Liver (tissue), 10 donors: ENCODE measurements around the gene FAM181B. TPM values are rescaled to one million over a fixed set of nuclear protein-coding genes. Genes with fewer than 3 reads are reported as not detected.

Experiments
- DNase-seq: peaks from one replicate; pipeline ENCODE4 v3.0.0-alpha.2; 2017; ENCODE audit warnings: low spot score
- H3K27ac ChIP-seq, 2 donors: one replicate each; pipeline ENCODE4 v1.7.0; 2013; ENCODE audit warnings: inconsistent platforms in 2 of 2, low read length in 2 of 2, control low read depth in 1 of 2, low read depth in 1 of 2, mild to moderate bottlenecking in 1 of 2
- H3K27me3 ChIP-seq, 4 donors: one replicate each; pipeline versions ENCODE4 v1.6.1 to v1.7.0; 2013; ENCODE audit warnings: low read length in 3 of 4, inconsistent platforms in 1 of 4, mild to moderate bottlenecking in 1 of 4, moderate library complexity in 1 of 4; ENCODE audit not compliant: control insufficient read depth in 4 of 4, insufficient read depth in 4 of 4
- H3K36me3 ChIP-seq, 4 donors: one replicate each; pipeline versions ENCODE4 v1.6.1 to v1.7.0; 2013; ENCODE audit warnings: low read length in 3 of 4, mild to moderate bottlenecking in 3 of 4, low read depth in 1 of 4, moderate library complexity in 1 of 4; ENCODE audit not compliant: control insufficient read depth in 4 of 4, insufficient read depth in 3 of 4
- H3K4me1 ChIP-seq, 4 donors: one replicate each; pipeline versions ENCODE4 v1.6.1 to v1.7.0; 2013; ENCODE audit warnings: low read length in 3 of 4, mild to moderate bottlenecking in 3 of 4, moderate library complexity in 1 of 4; ENCODE audit not compliant: control insufficient read depth in 4 of 4, insufficient read depth in 4 of 4
- H3K4me3 ChIP-seq, 3 donors: one replicate each; pipeline versions ENCODE4 v1.6.1 to v1.7.0; 2013; ENCODE audit warnings: low read length in 3 of 3, control low read depth in 1 of 3, low read depth in 1 of 3, mild to moderate bottlenecking in 1 of 3
- H3K9ac ChIP-seq, 2 donors: one replicate each; pipeline ENCODE4 v1.7.0; 2013; ENCODE audit warnings: low read length in 2 of 2, mild to moderate bottlenecking in 2 of 2, moderate library complexity in 2 of 2, control low read depth in 1 of 2, low read depth in 1 of 2
- H3K9me3 ChIP-seq, 4 donors: one replicate each; pipeline versions ENCODE4 v1.6.1 to v1.7.0; 2013; ENCODE audit warnings: low read length in 3 of 4; ENCODE audit not compliant: control insufficient read depth in 4 of 4
- FOXA1 ChIP-seq: IDR thresholded peaks from 2 replicates; pipeline ENCODE4 v1.6.1; 2016; ENCODE audit warnings: antibody characterized with exemption
- FOXA2 ChIP-seq: IDR thresholded peaks from 2 replicates; pipeline ENCODE4 v1.6.1; 2016; ENCODE audit warnings: antibody characterized with exemption
- GABPA ChIP-seq, 2 donors: IDR thresholded peaks in 1 of 2; conservative IDR thresholded peaks in 1 of 2; 2 replicates each; pipeline ENCODE4 v1.6.1; 2016; ENCODE audit warnings: antibody characterized with exemption in 2 of 2, mild to moderate bottlenecking in 1 of 2, moderate library complexity in 1 of 2
- HNF4A ChIP-seq, 2 donors: conservative IDR thresholded peaks; 2 replicates each; pipeline ENCODE4 v1.6.1; 2016; ENCODE audit warnings: antibody characterized with exemption in 2 of 2, mild to moderate bottlenecking in 2 of 2
- HNF4G ChIP-seq: IDR thresholded peaks from 2 replicates; pipeline ENCODE4 v1.6.1; 2016; ENCODE audit warnings: antibody characterized with exemption
- JUND ChIP-seq, 2 donors: IDR thresholded peaks; 2 replicates each; pipeline ENCODE4 v1.6.1; 2016; ENCODE audit warnings: antibody characterized with exemption in 2 of 2
- RAD21 ChIP-seq, 2 donors: IDR thresholded peaks; 2 replicates each; pipeline ENCODE4 v1.6.1; 2016; ENCODE audit warnings: antibody characterized with exemption in 2 of 2, mild to moderate bottlenecking in 2 of 2
- RXRA ChIP-seq, 2 donors: IDR thresholded peaks; 2 replicates each; pipeline ENCODE4 v1.6.1; 2017 to 2018; ENCODE audit warnings: antibody characterized with exemption in 2 of 2, mild to moderate bottlenecking in 1 of 2
- SP1 ChIP-seq: IDR thresholded peaks from 2 replicates; pipeline ENCODE4 v1.6.1; 2018; ENCODE audit warnings: antibody characterized with exemption, mild to moderate bottlenecking
- WGBS: extraction: QIAGEN DNeasy Blood & Tissue Kit; methylation state at CpG from one replicate; pipeline ENCODE4 v1.1.7; 2013; 5-methylcytosine and 5-hydroxymethylcytosine counted together
- polyA plus RNA-seq, 2 donors: library from polyadenylated mRNA; stranded (reverse) in 1 of 2; unstranded in 1 of 2; fragments of 200-250 nt in 1 of 2; fragments of >200 nt in 1 of 2; fragmentation: Nextera tagmentation in 1 of 2; extraction: Ambion mirVana in 1 of 2; gene quantifications; one replicate each; pipeline versions ENCODE4 v1.2.1 to v1.2.3, GENCODE V29; 2013 to 2015
- small RNA-seq: library from RNA; depleted of rRNA; stranded (forward); fragments of <200 nt; gene quantifications from one replicate; pipeline ENCODE3, GENCODE V24; 2014
- total RNA-seq, 2 donors: library from RNA; depleted of rRNA; stranded (reverse); fragments of >200 nt; gene quantifications; one replicate each; pipeline ENCODE4 v1.2.3, GENCODE V29; 2014
- TF ChIP-seq, protein P1 (sequence below): IDR thresholded peaks from 2 replicates; pipeline ENCODE4 v1.6.1; 2016; ENCODE audit warnings: antibody characterized with exemption, mild to moderate bottlenecking
- TF ChIP-seq, protein P2 (sequence below): IDR thresholded peaks from 2 replicates; pipeline ENCODE4 v1.6.1; 2016; ENCODE audit warnings: antibody characterized with exemption
- donor health status: healthy.
- donor health status: healthy.
- donor health status: healthy.
- donor health status: healthy.
- donor health status: healthy.

FAM181B gene
- total and polyA plus RNA-seq, 4 donors, result under 0.01 to 0.03 TPM; not detected in 2

DNA sequence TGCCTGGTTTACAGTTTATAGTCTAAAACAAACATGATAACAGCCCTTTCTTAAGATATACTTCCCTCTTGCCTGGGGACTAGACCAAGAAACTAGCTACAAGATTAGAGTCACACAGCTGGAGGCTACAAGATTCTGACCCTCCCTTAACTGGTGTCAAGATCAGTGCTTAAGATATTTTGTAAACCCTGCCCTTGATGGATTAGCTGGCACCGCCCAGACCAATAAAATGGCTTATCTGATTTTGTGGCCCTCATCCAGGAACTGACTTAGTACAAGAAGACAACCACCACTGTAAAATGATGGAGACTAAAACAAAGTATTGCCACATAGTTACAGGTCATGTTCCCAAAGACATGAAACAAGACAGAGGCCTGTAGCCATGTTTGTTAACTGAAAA, 53.4 kb downstream of the FAM181B start:
- TF ChIP-seq, protein P1, sequence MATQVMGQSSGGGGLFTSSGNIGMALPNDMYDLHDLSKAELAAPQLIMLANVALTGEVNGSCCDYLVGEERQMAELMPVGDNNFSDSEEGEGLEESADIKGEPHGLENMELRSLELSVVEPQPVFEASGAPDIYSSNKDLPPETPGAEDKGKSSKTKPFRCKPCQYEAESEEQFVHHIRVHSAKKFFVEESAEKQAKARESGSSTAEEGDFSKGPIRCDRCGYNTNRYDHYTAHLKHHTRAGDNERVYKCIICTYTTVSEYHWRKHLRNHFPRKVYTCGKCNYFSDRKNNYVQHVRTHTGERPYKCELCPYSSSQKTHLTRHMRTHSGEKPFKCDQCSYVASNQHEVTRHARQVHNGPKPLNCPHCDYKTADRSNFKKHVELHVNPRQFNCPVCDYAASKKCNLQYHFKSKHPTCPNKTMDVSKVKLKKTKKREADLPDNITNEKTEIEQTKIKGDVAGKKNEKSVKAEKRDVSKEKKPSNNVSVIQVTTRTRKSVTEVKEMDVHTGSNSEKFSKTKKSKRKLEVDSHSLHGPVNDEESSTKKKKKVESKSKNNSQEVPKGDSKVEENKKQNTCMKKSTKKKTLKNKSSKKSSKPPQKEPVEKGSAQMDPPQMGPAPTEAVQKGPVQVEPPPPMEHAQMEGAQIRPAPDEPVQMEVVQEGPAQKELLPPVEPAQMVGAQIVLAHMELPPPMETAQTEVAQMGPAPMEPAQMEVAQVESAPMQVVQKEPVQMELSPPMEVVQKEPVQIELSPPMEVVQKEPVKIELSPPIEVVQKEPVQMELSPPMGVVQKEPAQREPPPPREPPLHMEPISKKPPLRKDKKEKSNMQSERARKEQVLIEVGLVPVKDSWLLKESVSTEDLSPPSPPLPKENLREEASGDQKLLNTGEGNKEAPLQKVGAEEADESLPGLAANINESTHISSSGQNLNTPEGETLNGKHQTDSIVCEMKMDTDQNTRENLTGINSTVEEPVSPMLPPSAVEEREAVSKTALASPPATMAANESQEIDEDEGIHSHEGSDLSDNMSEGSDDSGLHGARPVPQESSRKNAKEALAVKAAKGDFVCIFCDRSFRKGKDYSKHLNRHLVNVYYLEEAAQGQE, result no peak
- TF ChIP-seq RAD21 (IDR thresholded peaks at IDR 0.05), result no peak
- TF ChIP-seq FOXA1, result no peak
- no peak for TF ChIP-seq SP1
- no peak for TF ChIP-seq JUND (IDR thresholded peaks at IDR 0.05)
- TF ChIP-seq GABPA (IDR thresholded peaks at IDR 0.05 in 1 of 2, conservative IDR thresholded peaks at IDR 0.05 in 1 of 2), result no peak
- TF ChIP-seq, protein P2, sequence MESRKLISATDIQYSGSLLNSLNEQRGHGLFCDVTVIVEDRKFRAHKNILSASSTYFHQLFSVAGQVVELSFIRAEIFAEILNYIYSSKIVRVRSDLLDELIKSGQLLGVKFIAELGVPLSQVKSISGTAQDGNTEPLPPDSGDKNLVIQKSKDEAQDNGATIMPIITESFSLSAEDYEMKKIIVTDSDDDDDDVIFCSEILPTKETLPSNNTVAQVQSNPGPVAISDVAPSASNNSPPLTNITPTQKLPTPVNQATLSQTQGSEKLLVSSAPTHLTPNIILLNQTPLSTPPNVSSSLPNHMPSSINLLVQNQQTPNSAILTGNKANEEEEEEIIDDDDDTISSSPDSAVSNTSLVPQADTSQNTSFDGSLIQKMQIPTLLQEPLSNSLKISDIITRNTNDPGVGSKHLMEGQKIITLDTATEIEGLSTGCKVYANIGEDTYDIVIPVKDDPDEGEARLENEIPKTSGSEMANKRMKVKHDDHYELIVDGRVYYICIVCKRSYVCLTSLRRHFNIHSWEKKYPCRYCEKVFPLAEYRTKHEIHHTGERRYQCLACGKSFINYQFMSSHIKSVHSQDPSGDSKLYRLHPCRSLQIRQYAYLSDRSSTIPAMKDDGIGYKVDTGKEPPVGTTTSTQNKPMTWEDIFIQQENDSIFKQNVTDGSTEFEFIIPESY, result no peak
- TF ChIP-seq HNF4G, result no peak
- no peak for TF ChIP-seq RXRA (IDR thresholded peaks at IDR 0.05)
- no peak for TF ChIP-seq FOXA2
- TF ChIP-seq HNF4A (conservative IDR thresholded peaks at IDR 0.05), result no peak
- no peaks in the 10 kb centered on the region for H3K4me1 ChIP-seq
- no peaks in the 10 kb centered on the region for H3K36me3 ChIP-seq
- DNase-seq, result no peak
- no peak overlapping the region for H3K27ac ChIP-seq
- no peak overlapping the region for H3K4me3 ChIP-seq
- 85% methylated on average over 1 of the region's 1 CpG for WGBS
- no peak overlapping the region for H3K9ac ChIP-seq
- H3K27me3 ChIP-seq, result no peaks in the 10 kb centered on the region
- no peaks in the 10 kb centered on the region for H3K9me3 ChIP-seq

Small RNA genes lying within 50 kb of the gene (small RNA-seq; reads per million reads assigned to genes)
- gene RPS28P7, result 0.09 reads per million

Other genes starting within 250 kb of the FAM181B start
- gene PRCP, start 166.6 kb upstream of the FAM181B start, total RNA-seq, result 10 to 100 TPM; 27.3 to 38.7 TPM
- gene PRCP, start 166.6 kb upstream of the FAM181B start, polyA plus RNA-seq, result 10 to 100 TPM; 43.8 to 55.2 TPM
- gene DDIAS, start 167.9 kb upstream of the FAM181B start, total RNA-seq, result 1 to 10 TPM in 1 of 2 donors, under 1 TPM in 1; 0.25 to 8.4 TPM
- under 1 TPM; 0.32 to 0.62 TPM for gene DDIAS, start 167.9 kb upstream of the FAM181B start, polyA plus RNA-seq